SK-N-SH (cell line): Measurements from ENCODE around the gene ZNF136. TPM values are rescaled to one million over a fixed set of nuclear protein-coding genes. Genes with fewer than 3 reads are reported as not detected.

Experiments used
- CTCF ChIA-PET: fragments of 300-600, 350-600 bp; formaldehyde crosslinking; extraction: SDS; loops from one replicate; lab custom pipeline; 2021; lab: Yijun Ruan, JAX
- POLR2A ChIA-PET: fragments of 350-600 bp; sonication (Branson Sonifier 250); formaldehyde crosslinking; extraction: SDS; loops from one replicate; lab custom pipeline; 2020; ENCODE audit warnings: antibody characterized with exemption, inconsistent platforms; lab: Yijun Ruan, JAX
- DNase-seq: peaks from one replicate; pipeline ENCODE4 v3.0.0; 2012
- H2AFZ ChIP-seq: fragments of 200-600 bp; sonication (generic); 2 replicates; pipeline ENCODE4 v1.8.1; 2016; ENCODE audit warnings: antibody characterized with exemption, mild to moderate bottlenecking, low read depth
- H3F3A ChIP-seq: fragments of 200-600 bp; sonication (generic); replicated peaks from 2 replicates; pipeline ENCODE3; 2016; ENCODE audit warnings: antibody characterized with exemption, mild to moderate bottlenecking; ENCODE audit not compliant: insufficient read depth
- H3K27ac ChIP-seq, 2 experiments: fragments of 200-500 bp in 1 of 2; fragments of 200-600 bp in 1 of 2; sonication (Bioruptor generic) in 1 of 2; sonication (generic), shearing (Covaris generic) in 1 of 2; 2 replicates each; pipeline versions ENCODE4 v1.5.1 to v1.6.1; 2014 to 2016; ENCODE audit warnings: low read depth in 2 of 2, inconsistent platforms in 1 of 2, low read length in 1 of 2, mild to moderate bottlenecking in 1 of 2, mixed read lengths in 1 of 2
- H3K27me3 ChIP-seq: fragments of 200-600 bp; sonication (generic), shearing (Covaris generic); 2 replicates; pipeline ENCODE4 v1.6.1; 2016; ENCODE audit warnings: mixed run types; ENCODE audit not compliant: insufficient read depth
- H3K36me3 ChIP-seq, 2 experiments: fragments of 200-500 bp in 1 of 2; fragments of 200-600 bp in 1 of 2; sonication (Bioruptor generic) in 1 of 2; sonication (generic) in 1 of 2; replicated peaks in 1 of 2; 2 replicates each; pipeline versions ENCODE3 to v1.5.1; 2014 to 2016; ENCODE audit warnings: low read length in 1 of 2, mild to moderate bottlenecking in 1 of 2; ENCODE audit not compliant: insufficient read depth in 2 of 2, control insufficient read depth in 1 of 2
- H3K4me1 ChIP-seq, 2 experiments: fragments of 200-500 bp in 1 of 2; fragments of 200-600 bp in 1 of 2; sonication (Bioruptor generic) in 1 of 2; sonication (generic), shearing (Covaris generic) in 1 of 2; 2 replicates each; pipeline versions ENCODE4 v1.5.1 to v1.6.1; 2014 to 2016; ENCODE audit warnings: low read depth in 1 of 2, low read length in 1 of 2, mixed run types in 1 of 2; ENCODE audit not compliant: insufficient read depth in 2 of 2, control insufficient read depth in 1 of 2
- H3K4me2 ChIP-seq: fragments of 200-600 bp; sonication (generic), shearing (Covaris generic); 2 replicates; pipeline ENCODE4 v1.6.1; 2017; ENCODE audit warnings: mixed run types
- H3K4me3 ChIP-seq, 2 experiments: fragments of 200-500 bp in 1 of 2; fragments of 200-600 bp in 1 of 2; sonication (Bioruptor generic) in 1 of 2; sonication (generic), shearing (Covaris generic) in 1 of 2; 2 replicates each; pipeline versions ENCODE4 v1.5.1 to v1.8.1; 2014 to 2016; ENCODE audit warnings: low read depth in 2 of 2, inconsistent platforms in 1 of 2, low read length in 1 of 2, mild to moderate bottlenecking in 1 of 2, mixed read lengths in 1 of 2, moderate library complexity in 1 of 2
- H3K79me2 ChIP-seq: fragments of 200-600 bp; sonication (generic); 2 replicates; pipeline ENCODE4 v1.8.1; 2017; ENCODE audit warnings: mild to moderate bottlenecking; ENCODE audit not compliant: insufficient read depth
- H3K9ac ChIP-seq: fragments of 200-600 bp; sonication (generic); 2 replicates; pipeline ENCODE4 v1.6.1; 2017; ENCODE audit warnings: mixed run types
- H3K9me2 ChIP-seq: fragments of 200-600 bp; sonication (generic); 2 replicates; pipeline ENCODE4 v1.6.1; 2017; ENCODE audit warnings: mixed run types
- H3K9me3 ChIP-seq: fragments of 200-600 bp; sonication (generic); 2 replicates; pipeline ENCODE4 v1.6.1; 2017; ENCODE audit warnings: mixed run types, mild to moderate bottlenecking, moderate library complexity
- H4K20me1 ChIP-seq: fragments of 200-600 bp; sonication (generic); 2 replicates; pipeline ENCODE4 v1.6.1; 2017; ENCODE audit warnings: mild to moderate bottlenecking, mixed run types; ENCODE audit not compliant: insufficient read depth
- ELF1 ChIP-seq: IDR thresholded peaks from 2 replicates; pipeline ENCODE4 v1.4.0; 2012
- EP300 ChIP-seq, 2 experiments: IDR thresholded peaks; 2 replicates each; pipeline versions ENCODE4 v1.4.0 to v1.6.1; 2012; ENCODE audit warnings: borderline replicate concordance in 1 of 2, low read depth in 1 of 2, low read length in 1 of 2
- FOSL2 ChIP-seq: IDR thresholded peaks from 2 replicates; pipeline ENCODE4 v1.4.0; 2012; ENCODE audit warnings: low read depth, mild to moderate bottlenecking, moderate library complexity, borderline replicate concordance
- FOXM1 ChIP-seq: IDR thresholded peaks from 2 replicates; pipeline ENCODE4 v1.4.0; 2012; ENCODE audit warnings: low read depth, mild to moderate bottlenecking
- MEF2A ChIP-seq: IDR thresholded peaks from 2 replicates; pipeline ENCODE4 v1.4.0; 2012; ENCODE audit warnings: low read depth, borderline replicate concordance
- MXI1 ChIP-seq: IDR thresholded peaks from 2 replicates; pipeline ENCODE4 v1.6.1; 2012; ENCODE audit warnings: mild to moderate bottlenecking, low read depth, low read length, improper control_type of control experiment
- NRF1 ChIP-seq: IDR thresholded peaks from 2 replicates; pipeline ENCODE4 v1.6.1; 2012; ENCODE audit warnings: low read depth, mild to moderate bottlenecking, low read length
- POLR2AphosphoS5 ChIP-seq: IDR thresholded peaks from 2 replicates; pipeline ENCODE4 v1.6.1; 2012; ENCODE audit warnings: low read depth, low read length
- RAD21 ChIP-seq: IDR thresholded peaks from 2 replicates; pipeline ENCODE4 v1.6.1; 2012; ENCODE audit warnings: mild to moderate bottlenecking, low read length
- RCOR1 ChIP-seq: fragments of 150-350 bp; IDR thresholded peaks from 2 replicates; pipeline ENCODE4 v1.6.1; 2017; ENCODE audit warnings: antibody characterized with exemption, low read length
- SMC3 ChIP-seq: IDR thresholded peaks from 2 replicates; pipeline ENCODE4 v1.6.1; 2012; ENCODE audit warnings: low read depth, low read length, improper control_type of control experiment
- TAF1 ChIP-seq: IDR thresholded peaks from 2 replicates; pipeline ENCODE4 v1.6.1; 2012; ENCODE audit warnings: low read depth, mild to moderate bottlenecking, low read length, moderate library complexity, borderline replicate concordance
- TCF12 ChIP-seq: IDR thresholded peaks from 2 replicates; pipeline ENCODE4 v1.4.0; 2012
- TEAD4 ChIP-seq: IDR thresholded peaks from 2 replicates; pipeline ENCODE4 v1.4.0; 2012; ENCODE audit warnings: mild to moderate bottlenecking, borderline replicate concordance; ENCODE audit not compliant: insufficient read depth
- USF2 ChIP-seq: fragments of 150-350 bp; IDR thresholded peaks from 2 replicates; pipeline ENCODE4 v1.6.1; 2017; ENCODE audit warnings: antibody characterized with exemption, low read length, low read depth, borderline replicate concordance
- YY1 ChIP-seq: IDR thresholded peaks from 2 replicates; pipeline ENCODE4 v1.4.0; 2012; ENCODE audit warnings: low read depth, mild to moderate bottlenecking
- WGBS: methylation state at CpG from one replicate; pipeline ENCODE4 v1.1.6; 2017; ENCODE audit warnings: low lambda C conversion rate; 5-methylcytosine and 5-hydroxymethylcytosine counted together
- polyA plus RNA-seq, 3 experiments: library from polyadenylated mRNA; depleted of rRNA; stranded (reverse); fragments of >200 nt; gene quantifications; 2 replicates each; pipeline ENCODE4 v1.2.3, GENCODE V29; 2012
- TF ChIP-seq, protein P1 (sequence below): IDR thresholded peaks from 2 replicates; pipeline ENCODE4 v1.4.0; 2012; ENCODE audit warnings: low read depth
- TF ChIP-seq, protein P2 (sequence below): IDR thresholded peaks from 2 replicates; pipeline ENCODE4; 2012
- TF ChIP-seq, protein P3 (sequence below): IDR thresholded peaks from 2 replicates; pipeline ENCODE4 v1.6.1; 2012; ENCODE audit warnings: mild to moderate bottlenecking, low read depth, low read length, moderate library complexity
- TF ChIP-seq, protein P4 (sequence below): IDR thresholded peaks from 2 replicates; pipeline ENCODE4 v1.4.0; 2012; ENCODE audit warnings: low read depth, borderline replicate concordance

The ZNF136 gene
- polyA plus RNA-seq, 1 of the 3 experiments (the other 2 are of a cell fraction), result 1.7 TPM

GRCh38 chr19:12180377-12180776 is 17.5 kb downstream of the ZNF136 start:
- Histone ChIP-seq H3K27ac (no peak overlapping the region), H3K36me3 (peaks cover 1 to 36% of the 10 kb centered on the region in 2 experiments), H3K27me3 (no peaks in the 10 kb centered on the region), H3K4me3 (no peak overlapping the region), H3K9me2 (no peaks in the 10 kb centered on the region), H3K79me2 (peaks cover 86% of the 10 kb centered on the region), H3F3A (no peaks in the 10 kb centered on the region), H3K9ac (no peak overlapping the region), H3K4me2 (no peak overlapping the region), H4K20me1 (no peaks in the 10 kb centered on the region), H2AFZ (no peak overlapping the region), H3K4me1 (no peaks in the 10 kb centered on the region), H3K9me3 (peaks cover 16% of the 10 kb centered on the region; the same call in 1 of the 2 replicates)
- DNase-seq, result no peak
- 94% methylated on average over 3 of the region's 3 CpGs for WGBS
- ChIA-PET CTCF (no interaction called here), POLR2A (no interaction called here)
- TF ChIP-seq, protein P1, sequence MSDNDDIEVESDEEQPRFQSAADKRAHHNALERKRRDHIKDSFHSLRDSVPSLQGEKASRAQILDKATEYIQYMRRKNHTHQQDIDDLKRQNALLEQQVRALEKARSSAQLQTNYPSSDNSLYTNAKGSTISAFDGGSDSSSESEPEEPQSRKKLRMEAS, result no peak
- TF ChIP-seq USF2 (no peak), MXI1 (no peak), ELF1 (no peak), RAD21 (no peak), NRF1 (no peak), YY1 (no peak), POLR2AphosphoS5 (no peak), TCF12 (no peak), TAF1 (no peak), RCOR1 (no peak), FOXM1 (no peak), EP300 (IDR thresholded peaks at IDR 0.05; ENCODE audit: borderline replicate concordance in 1 of 2, low read depth in 1 of 2, low read length in 1 of 2) (no peak), MEF2A (no peak), TEAD4 (no peak), FOSL2 (no peak), SMC3 (no peak)
- TF ChIP-seq, protein P2, sequence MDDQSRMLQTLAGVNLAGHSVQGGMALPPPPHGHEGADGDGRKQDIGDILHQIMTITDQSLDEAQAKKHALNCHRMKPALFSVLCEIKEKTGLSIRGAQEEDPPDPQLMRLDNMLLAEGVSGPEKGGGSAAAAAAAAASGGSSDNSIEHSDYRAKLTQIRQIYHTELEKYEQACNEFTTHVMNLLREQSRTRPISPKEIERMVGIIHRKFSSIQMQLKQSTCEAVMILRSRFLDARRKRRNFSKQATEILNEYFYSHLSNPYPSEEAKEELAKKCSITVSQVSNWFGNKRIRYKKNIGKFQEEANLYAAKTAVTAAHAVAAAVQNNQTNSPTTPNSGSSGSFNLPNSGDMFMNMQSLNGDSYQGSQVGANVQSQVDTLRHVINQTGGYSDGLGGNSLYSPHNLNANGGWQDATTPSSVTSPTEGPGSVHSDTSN, result no peak
- TF ChIP-seq, protein P3, sequence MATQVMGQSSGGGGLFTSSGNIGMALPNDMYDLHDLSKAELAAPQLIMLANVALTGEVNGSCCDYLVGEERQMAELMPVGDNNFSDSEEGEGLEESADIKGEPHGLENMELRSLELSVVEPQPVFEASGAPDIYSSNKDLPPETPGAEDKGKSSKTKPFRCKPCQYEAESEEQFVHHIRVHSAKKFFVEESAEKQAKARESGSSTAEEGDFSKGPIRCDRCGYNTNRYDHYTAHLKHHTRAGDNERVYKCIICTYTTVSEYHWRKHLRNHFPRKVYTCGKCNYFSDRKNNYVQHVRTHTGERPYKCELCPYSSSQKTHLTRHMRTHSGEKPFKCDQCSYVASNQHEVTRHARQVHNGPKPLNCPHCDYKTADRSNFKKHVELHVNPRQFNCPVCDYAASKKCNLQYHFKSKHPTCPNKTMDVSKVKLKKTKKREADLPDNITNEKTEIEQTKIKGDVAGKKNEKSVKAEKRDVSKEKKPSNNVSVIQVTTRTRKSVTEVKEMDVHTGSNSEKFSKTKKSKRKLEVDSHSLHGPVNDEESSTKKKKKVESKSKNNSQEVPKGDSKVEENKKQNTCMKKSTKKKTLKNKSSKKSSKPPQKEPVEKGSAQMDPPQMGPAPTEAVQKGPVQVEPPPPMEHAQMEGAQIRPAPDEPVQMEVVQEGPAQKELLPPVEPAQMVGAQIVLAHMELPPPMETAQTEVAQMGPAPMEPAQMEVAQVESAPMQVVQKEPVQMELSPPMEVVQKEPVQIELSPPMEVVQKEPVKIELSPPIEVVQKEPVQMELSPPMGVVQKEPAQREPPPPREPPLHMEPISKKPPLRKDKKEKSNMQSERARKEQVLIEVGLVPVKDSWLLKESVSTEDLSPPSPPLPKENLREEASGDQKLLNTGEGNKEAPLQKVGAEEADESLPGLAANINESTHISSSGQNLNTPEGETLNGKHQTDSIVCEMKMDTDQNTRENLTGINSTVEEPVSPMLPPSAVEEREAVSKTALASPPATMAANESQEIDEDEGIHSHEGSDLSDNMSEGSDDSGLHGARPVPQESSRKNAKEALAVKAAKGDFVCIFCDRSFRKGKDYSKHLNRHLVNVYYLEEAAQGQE, result no peak
- TF ChIP-seq, protein P4, sequence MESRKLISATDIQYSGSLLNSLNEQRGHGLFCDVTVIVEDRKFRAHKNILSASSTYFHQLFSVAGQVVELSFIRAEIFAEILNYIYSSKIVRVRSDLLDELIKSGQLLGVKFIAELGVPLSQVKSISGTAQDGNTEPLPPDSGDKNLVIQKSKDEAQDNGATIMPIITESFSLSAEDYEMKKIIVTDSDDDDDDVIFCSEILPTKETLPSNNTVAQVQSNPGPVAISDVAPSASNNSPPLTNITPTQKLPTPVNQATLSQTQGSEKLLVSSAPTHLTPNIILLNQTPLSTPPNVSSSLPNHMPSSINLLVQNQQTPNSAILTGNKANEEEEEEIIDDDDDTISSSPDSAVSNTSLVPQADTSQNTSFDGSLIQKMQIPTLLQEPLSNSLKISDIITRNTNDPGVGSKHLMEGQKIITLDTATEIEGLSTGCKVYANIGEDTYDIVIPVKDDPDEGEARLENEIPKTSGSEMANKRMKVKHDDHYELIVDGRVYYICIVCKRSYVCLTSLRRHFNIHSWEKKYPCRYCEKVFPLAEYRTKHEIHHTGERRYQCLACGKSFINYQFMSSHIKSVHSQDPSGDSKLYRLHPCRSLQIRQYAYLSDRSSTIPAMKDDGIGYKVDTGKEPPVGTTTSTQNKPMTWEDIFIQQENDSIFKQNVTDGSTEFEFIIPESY, result no peak
